H1 (cell line): Measurements from ENCODE around the gene SCGN. TPM values are rescaled to one million over a fixed set of nuclear protein-coding genes. Genes with fewer than 3 reads are reported as not detected.

Experiments used
- CTCF ChIA-PET: fragments of 300-600 bp; sonication (Branson Sonifier 250); formaldehyde crosslinking; loops from one replicate; lab custom pipeline; 2021; ENCODE audit not compliant: partially characterized antibody; lab: Charles Lee
- POLR2A ChIA-PET: fragments of 300-600 bp; sonication (Branson Sonifier 250); formaldehyde crosslinking; loops from one replicate; lab custom pipeline; 2021; ENCODE audit warnings: inconsistent platforms; ENCODE audit not compliant: partially characterized antibody; lab: Charles Lee
- DNase-seq, 2 experiments: peaks; one replicate each; pipeline versions ENCODE4 v3.0.0 to v3.0.0-alpha.2; 2010 to 2022; ENCODE audit warnings: low spot score in 2 of 2, low read depth in 1 of 2, mixed read lengths in 1 of 2
- FAIRE-seq: peaks from 2 replicates; lab custom pipeline; 2011; peaks lifted over from hg19 to GRCh38; lab: Jason Lieb, UNC
- H2AFZ ChIP-seq: 2 replicates; pipeline ENCODE4 v1.8.1; 2012; ENCODE audit warnings: low read length, inconsistent platforms
- H2AK5ac ChIP-seq: 2 replicates; pipeline ENCODE4 v1.6.1; 2013; ENCODE audit warnings: low read depth, low read length
- H2BK120ac ChIP-seq: replicated peaks from 2 replicates; pipeline ENCODE3; 2013; ENCODE audit warnings: low read depth, low read length, inconsistent platforms
- H2BK12ac ChIP-seq: 2 replicates; pipeline ENCODE4 v1.6.1; 2013; ENCODE audit warnings: low read depth, low read length
- H2BK15ac ChIP-seq: 2 replicates; pipeline ENCODE4 v1.6.1; 2013; ENCODE audit warnings: low read length
- H2BK20ac ChIP-seq: 2 replicates; pipeline ENCODE4 v1.6.1; 2013; ENCODE audit warnings: low read length
- H2BK5ac ChIP-seq: 2 replicates; pipeline ENCODE4 v1.6.1; 2013; ENCODE audit warnings: low read depth, low read length
- H3K14ac ChIP-seq: 2 replicates; pipeline ENCODE4 v1.6.1; 2013; ENCODE audit warnings: inconsistent platforms; ENCODE audit not compliant: insufficient read length
- H3K18ac ChIP-seq: 2 replicates; pipeline ENCODE4 v1.6.1; 2013; ENCODE audit warnings: low read length; ENCODE audit errors: extremely low read depth
- H3K23ac ChIP-seq: 2 replicates; pipeline ENCODE4 v1.6.1; 2013; ENCODE audit warnings: inconsistent platforms; ENCODE audit not compliant: insufficient read length
- H3K23me2 ChIP-seq: 2 replicates; pipeline ENCODE4 v1.6.1; 2013; ENCODE audit warnings: low read depth, low read length
- H3K27ac ChIP-seq: 2 replicates; pipeline ENCODE4 v1.6.1; 2011; ENCODE audit warnings: low read depth, low read length, inconsistent platforms
- H3K27me3 ChIP-seq, 4 experiments: replicated peaks in 1 of 4; 1 replicate in 1 of 4; 2 replicates in 3 of 4; pipeline versions ENCODE4 v1.6.1 to v1.8.1; 2011 to 2013; ENCODE audit warnings: low read length in 3 of 4, mild to moderate bottlenecking in 3 of 4, inconsistent platforms in 2 of 4, mixed read lengths in 2 of 4, moderate library complexity in 1 of 4; ENCODE audit not compliant: control insufficient read depth in 3 of 4, insufficient read depth in 3 of 4; ENCODE audit errors: extremely low read depth in 1 of 4
- H3K36me3 ChIP-seq, 4 experiments: 2 replicates each; pipeline versions ENCODE4 v1.6.1 to v1.8.1; 2011 to 2013; ENCODE audit warnings: mild to moderate bottlenecking in 4 of 4, low read length in 3 of 4, moderate library complexity in 2 of 4, control low read depth in 1 of 4, inconsistent platforms in 1 of 4; ENCODE audit not compliant: insufficient read depth in 4 of 4, control insufficient read depth in 2 of 4
- H3K4ac ChIP-seq: replicated peaks from 2 replicates; pipeline ENCODE3; 2013; ENCODE audit warnings: low read length, low read depth, mixed read lengths, inconsistent platforms; ENCODE audit not compliant: insufficient read length
- H3K4me1 ChIP-seq, 4 experiments: replicated peaks in 1 of 4; 1 replicate in 1 of 4; 2 replicates in 3 of 4; pipeline versions ENCODE4 v1.6.1 to v1.8.1; 2011 to 2013; ENCODE audit warnings: low read length in 3 of 4, inconsistent platforms in 2 of 4, mixed read lengths in 1 of 4; ENCODE audit not compliant: insufficient read depth in 4 of 4, control insufficient read depth in 3 of 4
- H3K4me2 ChIP-seq, 2 experiments: 2 replicates each; pipeline versions ENCODE4 v1.6.1 to v1.8.1; 2011 to 2013; ENCODE audit warnings: low read depth in 2 of 2, low read length in 2 of 2, control low read depth in 1 of 2, inconsistent platforms in 1 of 2, mild to moderate bottlenecking in 1 of 2; ENCODE audit not compliant: insufficient read depth in 1 of 2
- H3K4me3 ChIP-seq, 4 experiments: fragments of 200-600, 300-600 bp in 1 of 4; sonication (generic), shearing (Covaris generic), sonication (Bioruptor Twin) in 1 of 4; 2 replicates each; pipeline versions ENCODE4 v1.5.1 to v1.8.1; 2011 to 2016; ENCODE audit warnings: low read length in 4 of 4, low read depth in 3 of 4, control low read depth in 2 of 4, inconsistent platforms in 2 of 4, mild to moderate bottlenecking in 2 of 4, mixed read lengths in 1 of 4, moderate library complexity in 1 of 4; ENCODE audit not compliant: insufficient read depth in 2 of 4; ENCODE audit errors: extremely low read depth in 1 of 4
- H3K56ac ChIP-seq: replicated peaks from 2 replicates; pipeline ENCODE3; 2013; ENCODE audit warnings: low read depth, mild to moderate bottlenecking, mixed read lengths, low read length, inconsistent platforms; ENCODE audit not compliant: insufficient read length
- H3K79me1 ChIP-seq: 2 replicates; pipeline ENCODE4 v1.6.1; 2013; ENCODE audit warnings: low read depth, low read length, control low read depth
- H3K79me2 ChIP-seq, 2 experiments: 2 replicates each; pipeline versions ENCODE4 v1.6.1 to v1.8.1; 2012 to 2013; ENCODE audit warnings: low read length in 2 of 2, mild to moderate bottlenecking in 2 of 2, inconsistent platforms in 1 of 2; ENCODE audit not compliant: insufficient read depth in 2 of 2, control insufficient read depth in 1 of 2
- H3K9ac ChIP-seq, 4 experiments: replicated peaks in 1 of 4; 1 replicate in 1 of 4; 2 replicates in 3 of 4; pipeline versions ENCODE4 v1.6.1 to v1.8.1; 2011 to 2013; ENCODE audit warnings: low read depth in 3 of 4, low read length in 3 of 4, control low read depth in 2 of 4, mild to moderate bottlenecking in 2 of 4, moderate library complexity in 2 of 4, inconsistent platforms in 1 of 4; ENCODE audit errors: extremely low read depth in 1 of 4
- H3K9me3 ChIP-seq, 2 experiments: 2 replicates each; pipeline versions ENCODE4 v1.6.1 to v1.8.1; 2012 to 2013; ENCODE audit warnings: mild to moderate bottlenecking in 2 of 2, moderate library complexity in 2 of 2, control low read depth in 1 of 2, inconsistent platforms in 1 of 2, low read depth in 1 of 2, low read length in 1 of 2, mixed read lengths in 1 of 2; ENCODE audit not compliant: insufficient read depth in 2 of 2
- H4K20me1 ChIP-seq, 2 experiments: replicated peaks in 1 of 2; 2 replicates each; pipeline versions ENCODE3 to v1.8.1; 2011 to 2013; ENCODE audit warnings: inconsistent platforms in 2 of 2, low read length in 2 of 2, mild to moderate bottlenecking in 1 of 2; ENCODE audit not compliant: insufficient read depth in 2 of 2, control insufficient read depth in 1 of 2
- H4K5ac ChIP-seq: 2 replicates; pipeline ENCODE4 v1.6.1; 2013; ENCODE audit warnings: low read length, low read depth, mixed read lengths, inconsistent platforms; ENCODE audit not compliant: insufficient read length
- H4K8ac ChIP-seq: 2 replicates; pipeline ENCODE4 v1.8.0; 2013; ENCODE audit warnings: mild to moderate bottlenecking, moderate library complexity, low read length, inconsistent platforms; ENCODE audit not compliant: insufficient read depth; ENCODE audit errors: extremely low read depth
- H4K91ac ChIP-seq: replicated peaks from 2 replicates; pipeline ENCODE3; 2013; ENCODE audit warnings: low read length, mixed read lengths, inconsistent platforms; ENCODE audit not compliant: insufficient read length
- CTBP2 ChIP-seq: IDR thresholded peaks from 2 replicates; pipeline ENCODE4 v1.7.0; 2011; ENCODE audit warnings: borderline replicate concordance, mild to moderate bottlenecking, moderate library complexity, mixed read lengths, low read length; ENCODE audit not compliant: insufficient read depth, insufficient read length
- JUND ChIP-seq: IDR thresholded peaks from 2 replicates; pipeline ENCODE4 v1.6.1; 2011; ENCODE audit warnings: mild to moderate bottlenecking, improper control_type of control experiment, low read length
- POU5F1 ChIP-seq: IDR thresholded peaks from 2 replicates; pipeline ENCODE4 v1.6.1; 2011; ENCODE audit warnings: low read depth, mild to moderate bottlenecking, low read length, moderate library complexity
- RAD21 ChIP-seq, 2 experiments: IDR thresholded peaks in 1 of 2; conservative IDR thresholded peaks in 1 of 2; 2 replicates each; pipeline ENCODE4 v1.6.1; 2011; ENCODE audit warnings: low read depth in 2 of 2, low read length in 2 of 2, improper control_type of control experiment in 1 of 2, inconsistent platforms in 1 of 2, mild to moderate bottlenecking in 1 of 2, moderate library complexity in 1 of 2
- WGBS, 2 experiments: shearing (Covaris generic) in 1 of 2; methylation state at CpG; one replicate each; pipeline versions ENCODE4 v1.1.6 to v1.1.7; 2013 to 2015; ENCODE audit warnings: low lambda C conversion rate in 2 of 2, mixed read lengths in 2 of 2, inconsistent platforms in 1 of 2, low coverage in 1 of 2, missing lambda C conversion rate in 1 of 2; ENCODE audit not compliant: insufficient replicate concordance in 2 of 2, insufficient coverage in 1 of 2, insufficient read length in 1 of 2; ENCODE audit errors: extremely low coverage in 1 of 2, missing lambda C conversion rate in 1 of 2; 5-methylcytosine and 5-hydroxymethylcytosine counted together
- polyA plus RNA-seq, 7 experiments: library from polyadenylated mRNA; depleted of rRNA in 3 of 7; stranded (reverse) in 5 of 7; unstranded in 2 of 7; fragments of >200 nt in 5 of 7; fragments of 200-250 nt in 2 of 7; gene quantifications; 1 replicate in 5 of 7; 2 replicates in 1 of 7; 4 replicates in 1 of 7; pipeline versions ENCODE4 v1.2.1 to v1.2.3, GENCODE V29; 2011 to 2013; ENCODE audit warnings: missing spikeins in 2 of 7, mixed read lengths in 2 of 7
- total RNA-seq: library from RNA; stranded (reverse); fragmentation: NEBNext Ultra II Directional; extraction: Animal tissue kit (Norgen Biotek cat#: 25700); gene quantifications from 2 replicates; pipeline ENCODE4 v1.2.1, GENCODE V29; 2021

SCGN gene
- total and polyA plus RNA-seq, 2 of the 8 experiments (the other 6 are each of a cell fraction or from before 2014, with no cell fraction given): not detected

- Histone ChIP-seq H3K36me3 (no peaks in the 10 kb centered on the region), H2BK20ac (no peak overlapping the region), H3K4me2 (0 out of 4 replicates have a peak overlapping the region, but pooled peaks of 1 of the 2 experiments have one; percentile 21), H2AK5ac (no peak overlapping the region), H3K27ac (no peak overlapping the region), H3K56ac (no peak overlapping the region), H2AFZ (no peak overlapping the region), H3K27me3 (0 out of 7 replicates have a peak, but pooled peaks cover 0 to 3% (median 0%) of the 10 kb centered on the region in 4 experiments), H2BK12ac (no peak overlapping the region), H4K91ac (no peak overlapping the region), H3K9me3 (no peaks in the 10 kb centered on the region), H3K14ac (no peak overlapping the region), H3K18ac (no peak overlapping the region), H3K23ac (no peak overlapping the region), H3K23me2 (no peaks in the 10 kb centered on the region), H2BK5ac (no peak overlapping the region), H3K79me2 (no peaks in the 10 kb centered on the region), H3K4ac (no peak overlapping the region), H4K20me1 (no peaks in the 10 kb centered on the region), H4K8ac (no peak overlapping the region), H3K9ac (no peak overlapping the region), H3K4me3 (no peak overlapping the region), H4K5ac (no peak overlapping the region), H3K79me1 (no peaks in the 10 kb centered on the region), H2BK15ac (no peak overlapping the region), H2BK120ac (no peak overlapping the region), H3K4me1 (peaks cover 0 to 23% (median 6%) of the 10 kb centered on the region in 4 experiments; a peak in 5 of 7 replicates)
- peak; percentile 76 for FAIRE-seq
- 67% methylated on average over 3 of the region's 3 CpGs; no CpG with 5 or more reads in 1 of the 2 experiments for WGBS, 2 experiments
- POLR2A ChIA-PET: interaction anchor here (1.1 kb wide), 1 partner anchor 21 kb away, joined by 3 read pairs; no protein-coding TSS in a partner anchor
- CTCF ChIA-PET: interaction anchor here (0.7 to 1.8 kb wide), 4 partner anchors 11 to 404 kb away, joined by 3 to 5 read pairs (median 4); no protein-coding TSS in a partner anchor
- TF ChIP-seq POU5F1 (peak; percentile 76; the same call in 1 of the 2 replicates), RAD21 (IDR thresholded peaks at IDR 0.05 in 1 of 2, conservative IDR thresholded peaks at IDR 0.05 in 1 of 2; ENCODE audit: low read depth in 2 of 2, low read length in 2 of 2) (peak in 1 of 2 experiments; percentile 4; a peak in 1 of 4 replicates), CTBP2 (no peak), JUND (peak; percentile 35; the same call in 1 of the 2 replicates)
- DNase-seq: no peak
Measured at GRCh38 chr6:25627001-25627400, 25.0 kb upstream of the SCGN start.
